Measurements from ENCODE around the gene PFKFB4. TPM values are rescaled to one million over a fixed set of nuclear protein-coding genes. Genes with fewer than 3 reads are reported as not detected.

Gene PFKFB4
- total and polyA plus RNA-seq, 9 of the 15 experiments (the other 6 are each of a cell fraction or from before 2014, with no cell fraction given) = 0.92 to 56.3 (median 13.5) TPM

- H3K4me2 ChIP-seq (ENCODE audit: insufficient read depth, low read length) = no peak overlapping the region
- H2AFZ ChIP-seq (ENCODE audit: low read depth, low read length) = no peak overlapping the region
- BruUV-seq (replicated peaks) = no TSS peak
- TF ChIP-seq C11orf30 (IDR thresholded peaks at IDR 0.05; ENCODE audit: low read depth) (peak; percentile 38; the same call in 1 of the 2 replicates), ZNF316 (IDR thresholded peaks at IDR 0.05) (peak; percentile 44)
- TF ChIP-seq, protein P1, sequence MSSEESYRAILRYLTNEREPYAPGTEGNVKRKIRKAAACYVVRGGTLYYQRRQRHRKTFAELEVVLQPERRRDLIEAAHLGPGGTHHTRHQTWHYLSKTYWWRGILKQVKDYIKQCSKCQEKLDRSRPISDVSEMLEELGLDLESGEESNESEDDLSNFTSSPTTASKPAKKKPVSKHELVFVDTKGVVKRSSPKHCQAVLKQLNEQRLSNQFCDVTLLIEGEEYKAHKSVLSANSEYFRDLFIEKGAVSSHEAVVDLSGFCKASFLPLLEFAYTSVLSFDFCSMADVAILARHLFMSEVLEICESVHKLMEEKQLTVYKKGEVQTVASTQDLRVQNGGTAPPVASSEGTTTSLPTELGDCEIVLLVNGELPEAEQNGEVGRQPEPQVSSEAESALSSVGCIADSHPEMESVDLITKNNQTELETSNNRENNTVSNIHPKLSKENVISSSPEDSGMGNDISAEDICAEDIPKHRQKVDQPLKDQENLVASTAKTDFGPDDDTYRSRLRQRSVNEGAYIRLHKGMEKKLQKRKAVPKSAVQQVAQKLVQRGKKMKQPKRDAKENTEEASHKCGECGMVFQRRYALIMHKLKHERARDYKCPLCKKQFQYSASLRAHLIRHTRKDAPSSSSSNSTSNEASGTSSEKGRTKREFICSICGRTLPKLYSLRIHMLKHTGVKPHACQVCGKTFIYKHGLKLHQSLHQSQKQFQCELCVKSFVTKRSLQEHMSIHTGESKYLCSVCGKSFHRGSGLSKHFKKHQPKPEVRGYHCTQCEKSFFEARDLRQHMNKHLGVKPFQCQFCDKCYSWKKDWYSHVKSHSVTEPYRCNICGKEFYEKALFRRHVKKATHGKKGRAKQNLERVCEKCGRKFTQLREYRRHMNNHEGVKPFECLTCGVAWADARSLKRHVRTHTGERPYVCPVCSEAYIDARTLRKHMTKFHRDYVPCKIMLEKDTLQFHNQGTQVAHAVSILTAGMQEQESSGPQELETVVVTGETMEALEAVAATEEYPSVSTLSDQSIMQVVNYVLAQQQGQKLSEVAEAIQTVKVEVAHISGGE (CRISPR knock-in tag; IDR thresholded peaks at IDR 0.05) = no peak
- no peak overlapping the region for H3K4me3 ChIP-seq
- intact Hi-C loops (cut with micrococcal nuclease) = no loop called here
- H4K20me1 ChIP-seq (replicated peaks; ENCODE audit: control insufficient read depth, insufficient read depth, low read length) = no peaks in the 10 kb centered on the region
- DNase-seq (ENCODE audit: extremely low read depth in 1 of 4, low spot score in 3 of 4) = no peak
- no peaks in the 10 kb centered on the region for H3K9me1 ChIP-seq (ENCODE audit: control insufficient read depth, insufficient read depth, low read length)
- no peak overlapping the region for H3K9ac ChIP-seq (ENCODE audit: insufficient read depth in 1 of 2, low read depth in 2 of 2, low read length in 2 of 2)
- no peaks in the 10 kb centered on the region for H3K9me3 ChIP-seq (replicated peaks; ENCODE audit: control insufficient read depth, insufficient read depth, low read depth, low read length)
- H3K36me3 ChIP-seq (ENCODE audit: control insufficient read depth, insufficient read depth, low read length) = no peaks in the 10 kb centered on the region
- 27% methylated on average over 2 of the region's 4 CpGs for WGBS (ENCODE audit: insufficient coverage, low coverage, missing lambda C conversion rate)
- H3K27me3 ChIP-seq (ENCODE audit: control insufficient read depth in 2 of 2, insufficient read depth in 2 of 2, low read length in 2 of 2) = no peaks in the 10 kb centered on the region
- ChIA-PET CTCF (ENCODE audit: low intra/inter-chr PET ratio) (no interaction called here), POLR2A (interaction anchor here (0.6 kb wide), 1 partner anchor 611 kb away, joined by 4 read pairs; no protein-coding TSS in a partner anchor)
- no peak overlapping the region for H3K27ac ChIP-seq (ENCODE audit: extremely low read depth, low read depth, low read length)
- in situ Hi-C loops (cut with MboI) = no loop called here
- ATAC-seq = no peak
- H3K4me1 ChIP-seq (replicated peaks in 1 of 2; ENCODE audit: control insufficient read depth in 2 of 2, insufficient read depth in 2 of 2, low read length in 2 of 2) = peaks cover 0 to 2% of the 10 kb centered on the region in 2 experiments; a peak in 1 of 5 replicates
- no peak for FAIRE-seq
- no peaks in the 10 kb centered on the region for H3K79me2 ChIP-seq (ENCODE audit: control insufficient read depth, insufficient read depth, low read length)
These were observed 45.1 kb downstream of the PFKFB4 start for GRCh38 chr3:48511551-48511950.

All from K562 (cell line).